ENCODE measurements around the gene ADK.
"Not testable (repeated sequence)": the region's sequence is repeated elsewhere in the genome, so short reads cannot be mapped to it uniquely, and the experiment has no call there.

The ADK gene

GRCh38 chr10:74500816-74501215 is 349.8 kb downstream of the ADK start:
- DNase-seq = no peak

- no peak for DNase-seq
Measured at GRCh38 chr10:74502963-74503608, 352.1 kb downstream of the ADK start.

- no peak for DNase-seq
Measured at GRCh38 chr10:74507951-74508350, 356.9 kb downstream of the ADK start.

- no peak for DNase-seq
Measured at GRCh38 chr10:74510594-74510993, 359.6 kb downstream of the ADK start.

- DNase-seq = no peak
Measured at GRCh38 chr10:74511051-74511450, 360.0 kb downstream of the ADK start.

GRCh38 chr10:74514322-74514721 is 363.3 kb downstream of the ADK start:
- no peak for DNase-seq

GRCh38 chr10:74518061-74518460 is 367.0 kb downstream of the ADK start:
- DNase-seq = no peak

GRCh38 chr10:74521526-74521925 is 370.5 kb downstream of the ADK start:
- no peak for DNase-seq

- no peak for DNase-seq
Measured at GRCh38 chr10:74523199-74523598, 372.2 kb downstream of the ADK start.

- DNase-seq = no peak
Measured at GRCh38 chr10:74525885-74526284, 374.9 kb downstream of the ADK start.

- not testable (repeated sequence) for DNase-seq
Measured at GRCh38 chr10:74527611-74528010, 376.6 kb downstream of the ADK start.

GRCh38 chr10:74529205-74529604 is 378.2 kb downstream of the ADK start:
- DNase-seq = no peak

- DNase-seq = no peak
Measured at GRCh38 chr10:74530981-74531380, 380.0 kb downstream of the ADK start.

GRCh38 chr10:74539317-74539716 is 388.3 kb downstream of the ADK start:
- no peak for DNase-seq

GRCh38 chr10:74541375-74541774 is 390.4 kb downstream of the ADK start:
- DNase-seq = no peak

- no peak for DNase-seq
Measured at GRCh38 chr10:74542077-74542476, 391.1 kb downstream of the ADK start.

GRCh38 chr10:74543276-74543675 is 392.3 kb downstream of the ADK start:
- no peak for DNase-seq

- no peak for DNase-seq
Measured at GRCh38 chr10:74544106-74544505, 393.1 kb downstream of the ADK start.

- DNase-seq = no peak
Measured at GRCh38 chr10:74548676-74549075, 397.7 kb downstream of the ADK start.

- DNase-seq = no peak
Measured at GRCh38 chr10:74556072-74556705, 405.2 kb downstream of the ADK start.

GRCh38 chr10:74557098-74557497 is 406.1 kb downstream of the ADK start:
- DNase-seq = no peak

- no peak for DNase-seq
Measured at GRCh38 chr10:74558403-74558802, 407.4 kb downstream of the ADK start.

- DNase-seq = no peak
Measured at GRCh38 chr10:74558897-74559296, 407.9 kb downstream of the ADK start.

- DNase-seq = not testable (repeated sequence)
Measured at GRCh38 chr10:74568896-74569295, 417.9 kb downstream of the ADK start.

- not testable (repeated sequence) for DNase-seq
Measured at GRCh38 chr10:74573497-74573896, 422.5 kb downstream of the ADK start.

All from activated CD4-positive, CD25-positive, alpha-beta regulatory T cell treated with anti-CD3 and anti-CD28 coated beads, Interleukin-2, amount 50 U/mL, for 72 hours (primary cell).